HEK293T (cell line): Measurements from ENCODE around the gene GMDS.

Source experiments
- BHLHE40 ChIP-seq: fragments of 450-650 bp; IDR thresholded peaks from 2 replicates; pipeline ENCODE4 v1.6.1; 2016; ENCODE audit warnings: mild to moderate bottlenecking, moderate library complexity, borderline replicate concordance
- ELF4 ChIP-seq: fragments of 450-650 bp; IDR thresholded peaks from 2 replicates; pipeline ENCODE4 v1.6.1; 2017; ENCODE audit warnings: antibody characterized with exemption
- FOXK2 ChIP-seq: fragments of 450-650 bp; IDR thresholded peaks from 2 replicates; pipeline ENCODE4 v1.6.1; 2016; ENCODE audit warnings: mild to moderate bottlenecking
- FOXM1 ChIP-seq: fragments of 450-650 bp; IDR thresholded peaks from 2 replicates; pipeline ENCODE4 v1.6.1; 2017; ENCODE audit warnings: mild to moderate bottlenecking, borderline replicate concordance
- HDGF ChIP-seq: fragments of 450-650 bp; IDR thresholded peaks from 2 replicates; pipeline ENCODE4 v1.6.1; 2017; ENCODE audit warnings: antibody characterized with exemption, borderline replicate concordance
- LEF1 ChIP-seq: fragments of 450-650 bp; IDR thresholded peaks from 2 replicates; pipeline ENCODE4 v1.6.1; 2017; ENCODE audit warnings: mild to moderate bottlenecking, borderline replicate concordance
- SP1 ChIP-seq: fragments of 450-650 bp; IDR thresholded peaks from 2 replicates; pipeline ENCODE4 v1.6.1; 2017
- SUZ12 ChIP-seq: fragments of 450-650 bp; IDR thresholded peaks from 2 replicates; pipeline ENCODE4 v1.6.1; 2016; ENCODE audit warnings: mild to moderate bottlenecking
- ZNF384 ChIP-seq: fragments of 450-650 bp; IDR thresholded peaks from 2 replicates; pipeline ENCODE4 v1.6.1; 2016

DNA sequence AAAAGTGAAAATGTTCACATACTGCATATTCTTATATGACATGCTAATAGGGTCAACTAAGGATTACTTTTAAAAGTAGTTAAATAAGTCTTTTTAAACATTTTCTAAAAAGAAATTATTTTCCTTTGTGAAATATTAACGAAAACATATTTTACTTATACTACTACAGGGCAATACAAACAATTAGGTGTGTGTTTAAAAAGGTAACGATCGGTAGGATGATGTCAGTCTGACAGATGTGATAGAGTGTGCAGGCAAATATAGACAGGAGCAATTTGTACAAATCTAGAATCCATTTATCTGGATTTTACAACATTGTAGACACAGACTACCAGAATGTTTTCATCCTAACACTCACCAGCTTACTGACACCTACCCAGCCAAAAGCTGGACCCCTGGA, 378.2 kb downstream of the GMDS start:
- no peak for TF ChIP-seq SP1
- no peak for TF ChIP-seq FOXK2
- TF ChIP-seq HDGF: no peak
- no peak for TF ChIP-seq ELF4
- TF ChIP-seq FOXM1: no peak
- TF ChIP-seq LEF1: no peak
- no peak for TF ChIP-seq ZNF384
- no peak for TF ChIP-seq SUZ12
- no peak for TF ChIP-seq BHLHE40
